ENCODE data around the gene NEFH.
A peak's percentile ranks its signal among the peaks of the same experiment; 100 is the strongest.
"Not testable (repeated sequence)": the region's sequence is repeated elsewhere in the genome, so short reads cannot be mapped to it uniquely, and the experiment has no call there.

The NEFH gene, protein sequence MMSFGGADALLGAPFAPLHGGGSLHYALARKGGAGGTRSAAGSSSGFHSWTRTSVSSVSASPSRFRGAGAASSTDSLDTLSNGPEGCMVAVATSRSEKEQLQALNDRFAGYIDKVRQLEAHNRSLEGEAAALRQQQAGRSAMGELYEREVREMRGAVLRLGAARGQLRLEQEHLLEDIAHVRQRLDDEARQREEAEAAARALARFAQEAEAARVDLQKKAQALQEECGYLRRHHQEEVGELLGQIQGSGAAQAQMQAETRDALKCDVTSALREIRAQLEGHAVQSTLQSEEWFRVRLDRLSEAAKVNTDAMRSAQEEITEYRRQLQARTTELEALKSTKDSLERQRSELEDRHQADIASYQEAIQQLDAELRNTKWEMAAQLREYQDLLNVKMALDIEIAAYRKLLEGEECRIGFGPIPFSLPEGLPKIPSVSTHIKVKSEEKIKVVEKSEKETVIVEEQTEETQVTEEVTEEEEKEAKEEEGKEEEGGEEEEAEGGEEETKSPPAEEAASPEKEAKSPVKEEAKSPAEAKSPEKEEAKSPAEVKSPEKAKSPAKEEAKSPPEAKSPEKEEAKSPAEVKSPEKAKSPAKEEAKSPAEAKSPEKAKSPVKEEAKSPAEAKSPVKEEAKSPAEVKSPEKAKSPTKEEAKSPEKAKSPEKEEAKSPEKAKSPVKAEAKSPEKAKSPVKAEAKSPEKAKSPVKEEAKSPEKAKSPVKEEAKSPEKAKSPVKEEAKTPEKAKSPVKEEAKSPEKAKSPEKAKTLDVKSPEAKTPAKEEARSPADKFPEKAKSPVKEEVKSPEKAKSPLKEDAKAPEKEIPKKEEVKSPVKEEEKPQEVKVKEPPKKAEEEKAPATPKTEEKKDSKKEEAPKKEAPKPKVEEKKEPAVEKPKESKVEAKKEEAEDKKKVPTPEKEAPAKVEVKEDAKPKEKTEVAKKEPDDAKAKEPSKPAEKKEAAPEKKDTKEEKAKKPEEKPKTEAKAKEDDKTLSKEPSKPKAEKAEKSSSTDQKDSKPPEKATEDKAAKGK

DNA sequence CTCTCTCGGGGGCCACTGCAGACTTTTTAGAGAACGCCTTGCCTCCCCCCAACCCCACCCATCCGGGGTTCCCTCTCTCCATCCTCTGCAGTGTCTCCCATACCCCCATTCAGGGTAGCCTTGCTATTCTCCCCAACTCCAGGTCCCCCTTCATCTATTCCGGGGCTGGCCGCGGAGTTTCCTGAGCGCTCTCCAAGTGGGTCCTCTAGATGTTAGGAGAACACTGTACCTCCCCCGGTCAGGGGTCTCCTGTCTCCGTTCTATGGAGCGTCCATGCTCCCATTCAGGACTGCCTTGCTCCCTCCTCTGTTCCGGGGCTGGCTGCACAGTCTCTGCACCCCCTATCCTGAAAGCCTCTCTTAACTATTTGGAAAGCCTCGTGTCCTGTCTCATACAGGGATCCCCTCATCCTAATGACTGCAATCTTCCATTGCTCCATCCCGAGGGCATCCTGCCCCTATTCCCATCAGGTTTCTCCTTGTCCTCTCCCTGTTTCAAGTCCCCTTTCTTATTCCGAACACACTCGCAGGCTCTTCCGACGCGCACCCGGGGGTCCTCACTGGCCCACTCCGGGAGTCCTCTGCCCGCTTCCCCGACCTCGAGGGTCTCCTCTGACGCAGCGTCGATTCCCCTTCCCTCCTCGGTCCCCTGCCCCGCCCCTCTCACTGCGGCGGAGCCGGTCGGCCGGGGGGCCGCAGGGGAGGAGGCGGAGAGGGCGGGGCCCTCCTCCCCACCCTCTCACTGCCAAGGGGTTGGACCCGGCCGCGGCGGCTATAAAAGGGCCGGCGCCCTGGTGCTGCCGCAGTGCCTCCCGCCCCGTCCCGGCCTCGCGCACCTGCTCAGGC, at the start of gene NEFH:
TSS of gene NEFH (plus strand) at position 802 of the 845 bp plus-strand sequence. CDS start 45 bp downstream, outside the sequence.
- H3K9ac ChIP-seq (ENCODE audit: low read length), result no peak within 1 kb of the TSS
- no peak within 1 kb of the TSS for H3K27ac ChIP-seq (ENCODE audit: low read depth, low read length)
- peaks cover 4% of the 10 kb centered on the region for H3K4me1 ChIP-seq (ENCODE audit: insufficient read depth, low read length)
- no peaks in the 10 kb centered on the region for H3K9me3 ChIP-seq (ENCODE audit: low read length)
- peak within 1 kb of the TSS; percentile 23 to 38 for H3K4me3 ChIP-seq (ENCODE audit: low read depth in 1 of 2, low read length in 2 of 2)
- H3K27me3 ChIP-seq (ENCODE audit: control insufficient read depth in 1 of 2, insufficient read depth in 2 of 2, low read length in 2 of 2), result peaks cover 34 to 58% of the 10 kb centered on the region in 2 donors
- H3K36me3 ChIP-seq (ENCODE audit: insufficient read depth, low read length), result no peaks in the 10 kb centered on the region

DNA sequence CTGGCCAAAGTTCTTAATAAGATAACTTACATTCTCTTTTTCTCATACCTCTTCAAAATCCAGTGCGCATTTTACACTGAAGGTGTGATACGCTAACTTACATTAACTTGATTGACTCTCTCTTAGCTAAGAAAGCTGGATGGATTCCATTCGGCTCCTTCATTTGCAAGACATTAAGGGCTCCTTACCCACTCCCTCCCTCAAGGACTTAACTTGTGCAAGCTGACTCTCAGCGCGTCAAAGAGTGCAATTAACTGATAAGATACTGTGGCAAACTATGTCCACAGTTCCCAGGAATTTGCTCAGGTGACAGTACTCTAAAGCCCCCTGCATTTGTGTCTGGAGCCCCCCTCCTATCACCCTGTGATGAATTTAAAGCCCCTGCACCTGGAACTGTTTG, 48.0 kb upstream of the NEFH start:
- Histone ChIP-seq H3K9ac (ENCODE audit: low read length) (no peak overlapping the region), H3K4me3 (ENCODE audit: low read depth in 1 of 2, low read length in 2 of 2) (no peak overlapping the region), H3K4me1 (ENCODE audit: insufficient read depth, low read length) (no peaks in the 10 kb centered on the region), H3K36me3 (ENCODE audit: insufficient read depth, low read length) (no peaks in the 10 kb centered on the region), H3K27ac (ENCODE audit: low read depth, low read length) (no peak overlapping the region), H3K27me3 (ENCODE audit: control insufficient read depth in 1 of 2, insufficient read depth in 2 of 2, low read length in 2 of 2) (no peaks in the 10 kb centered on the region), H3K9me3 (ENCODE audit: low read length) (no peaks in the 10 kb centered on the region)

DNA sequence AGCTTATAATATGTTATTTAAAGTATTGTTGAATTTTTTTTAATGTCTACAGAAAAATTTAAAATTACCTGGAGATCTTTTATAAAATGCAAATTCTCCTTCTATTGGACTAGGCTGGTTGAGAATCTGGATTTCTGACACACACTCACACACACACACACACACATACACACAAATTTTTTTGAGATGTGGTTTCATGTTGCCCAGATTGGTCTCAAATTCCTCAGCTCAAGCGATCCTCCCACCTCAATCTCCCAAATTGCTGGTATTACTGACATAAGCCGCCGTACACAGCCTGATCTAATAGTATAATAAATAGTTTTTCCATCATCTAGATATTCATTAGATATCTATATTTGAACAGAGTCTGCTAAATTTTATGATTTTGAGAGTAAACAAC, 46.2 kb upstream of the NEFH start:
- Histone ChIP-seq H3K4me3 (ENCODE audit: low read depth in 1 of 2, low read length in 2 of 2) (no peak overlapping the region), H3K27ac (ENCODE audit: low read depth, low read length) (no peak overlapping the region), H3K9me3 (ENCODE audit: low read length) (no peaks in the 10 kb centered on the region), H3K9ac (ENCODE audit: low read length) (no peak overlapping the region), H3K27me3 (ENCODE audit: control insufficient read depth in 1 of 2, insufficient read depth in 2 of 2, low read length in 2 of 2) (no peaks in the 10 kb centered on the region), H3K4me1 (ENCODE audit: insufficient read depth, low read length) (no peaks in the 10 kb centered on the region), H3K36me3 (ENCODE audit: insufficient read depth, low read length) (no peaks in the 10 kb centered on the region)

DNA sequence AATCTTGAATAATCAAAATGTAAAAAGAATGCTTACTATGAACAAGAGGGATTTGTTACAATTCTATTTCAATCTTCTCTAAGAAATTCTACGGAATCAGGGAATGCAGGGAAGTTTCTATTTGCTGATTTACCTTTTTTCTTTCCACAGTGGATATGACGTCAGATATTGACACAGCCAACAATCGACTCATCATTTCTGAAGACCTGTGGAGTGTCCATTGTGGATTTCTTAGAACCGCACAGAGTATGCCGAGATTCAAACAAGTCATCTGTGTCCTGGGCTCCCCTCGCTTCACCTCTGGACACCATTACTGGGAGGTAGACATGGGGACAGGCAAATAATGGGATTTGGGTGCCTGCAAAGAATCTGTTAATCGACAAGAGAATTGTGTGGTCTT, 45.7 kb upstream of the NEFH start:
- Histone ChIP-seq H3K4me3 (ENCODE audit: low read depth in 1 of 2, low read length in 2 of 2) (no peak overlapping the region), H3K4me1 (ENCODE audit: insufficient read depth, low read length) (no peaks in the 10 kb centered on the region), H3K27ac (ENCODE audit: low read depth, low read length) (no peak overlapping the region), H3K27me3 (ENCODE audit: control insufficient read depth in 1 of 2, insufficient read depth in 2 of 2, low read length in 2 of 2) (no peaks in the 10 kb centered on the region), H3K9ac (ENCODE audit: low read length) (no peak overlapping the region), H3K9me3 (ENCODE audit: low read length) (no peaks in the 10 kb centered on the region), H3K36me3 (ENCODE audit: insufficient read depth, low read length) (no peaks in the 10 kb centered on the region)

DNA sequence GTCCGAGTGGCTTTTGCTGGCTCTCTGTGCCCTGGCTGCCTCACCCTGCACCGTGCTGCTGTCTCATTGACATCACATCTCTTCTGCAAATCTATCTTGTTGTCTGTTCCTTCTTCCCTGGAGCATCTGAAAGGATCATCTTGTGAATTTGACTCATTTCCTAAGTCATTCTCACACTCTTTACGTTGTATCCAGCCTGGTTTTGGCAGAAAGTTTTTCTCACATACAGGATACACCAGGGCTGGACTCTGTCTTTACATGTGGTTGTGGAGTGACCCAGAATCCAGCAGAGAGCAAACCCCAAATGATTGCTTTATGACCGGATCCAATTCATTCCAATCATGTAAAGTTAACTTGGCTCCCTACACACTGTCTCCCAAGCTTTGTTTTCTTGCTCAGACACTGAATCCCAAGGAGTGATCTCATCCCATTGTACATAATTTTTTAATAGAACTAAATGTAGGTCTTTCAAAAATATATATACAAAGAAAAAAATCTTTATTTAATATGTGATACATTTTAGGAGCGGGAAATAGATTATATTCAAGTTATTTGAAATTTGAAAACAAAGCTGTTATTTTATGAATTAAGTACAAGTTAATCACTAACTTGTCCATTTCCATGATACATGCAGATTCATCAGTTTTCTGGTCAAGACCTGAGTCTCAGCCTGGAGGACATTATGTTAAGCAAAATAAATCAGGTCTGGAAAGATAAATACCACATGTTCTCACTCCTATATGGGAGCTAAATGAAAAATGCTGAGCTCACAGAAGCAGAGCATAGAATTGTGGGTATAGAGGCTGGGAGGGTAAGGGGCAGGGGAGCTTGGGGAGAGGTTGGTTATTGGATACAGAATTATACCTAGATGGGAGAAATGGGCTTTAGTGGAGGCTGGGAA, 44.5 kb upstream of the NEFH start:
- no peak overlapping the region for H3K27ac ChIP-seq (ENCODE audit: low read depth, low read length)
- no peak overlapping the region for H3K9ac ChIP-seq (ENCODE audit: low read length)
- H3K9me3 ChIP-seq (ENCODE audit: low read length), result no peaks in the 10 kb centered on the region
- no peaks in the 10 kb centered on the region for H3K4me1 ChIP-seq (ENCODE audit: insufficient read depth, low read length)
- H3K27me3 ChIP-seq (ENCODE audit: control insufficient read depth in 1 of 2, insufficient read depth in 2 of 2, low read length in 2 of 2), result no peaks in the 10 kb centered on the region
- H3K36me3 ChIP-seq (ENCODE audit: insufficient read depth, low read length), result no peaks in the 10 kb centered on the region
- H3K4me3 ChIP-seq (ENCODE audit: low read depth in 1 of 2, low read length in 2 of 2), result no peak overlapping the region

DNA sequence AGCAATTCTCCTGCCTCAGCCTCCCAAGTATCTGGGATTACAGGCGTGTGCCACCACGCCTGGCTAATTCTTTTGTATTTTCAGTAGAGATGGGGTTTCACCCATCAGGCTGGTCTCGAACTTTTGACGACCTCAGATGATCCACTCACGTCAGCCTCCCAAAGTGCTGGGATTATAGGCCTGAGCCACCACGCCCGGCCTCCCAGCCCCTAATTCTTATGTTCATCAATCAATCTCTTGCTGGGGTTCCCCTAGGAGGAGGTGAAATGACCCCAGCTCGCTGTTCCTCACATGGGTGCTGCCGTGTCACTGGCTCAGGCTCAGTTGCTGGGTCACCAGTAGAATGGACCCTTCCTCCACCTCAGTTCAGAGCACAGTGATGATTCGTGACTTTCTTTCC, 41.7 kb upstream of the NEFH start, which contains the start of gene RFPL1:
TSS of gene RFPL1 (plus strand) at position 301 of the 400 bp plus-strand sequence.
- not testable (repeated sequence) for H3K27ac ChIP-seq (ENCODE audit: low read depth, low read length); H3K9me3 ChIP-seq (ENCODE audit: low read length); H3K4me3 ChIP-seq (ENCODE audit: low read depth in 1 of 2, low read length in 2 of 2); H3K4me1 ChIP-seq (ENCODE audit: insufficient read depth, low read length); H3K36me3 ChIP-seq (ENCODE audit: insufficient read depth, low read length); H3K9ac ChIP-seq (ENCODE audit: low read length); H3K27me3 ChIP-seq (ENCODE audit: control insufficient read depth in 1 of 2, insufficient read depth in 2 of 2, low read length in 2 of 2)

DNA sequence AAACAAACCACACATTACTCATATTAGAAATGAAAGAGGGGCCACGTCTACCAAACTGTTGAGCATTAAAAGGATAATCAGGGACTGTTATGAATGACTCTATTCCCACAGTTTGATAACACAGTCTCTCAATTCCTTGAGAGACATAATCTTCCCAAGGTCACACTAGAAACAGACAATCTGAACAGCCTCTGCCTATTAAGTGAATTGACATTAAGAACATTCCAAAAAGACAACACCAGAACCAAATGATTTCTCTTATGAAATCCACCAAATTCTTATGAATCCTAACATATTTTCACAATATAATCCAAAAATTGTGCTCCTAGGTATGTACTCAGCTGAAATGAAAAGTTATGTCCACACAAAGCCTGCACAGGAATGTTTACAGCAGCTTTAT, 37.0 kb upstream of the NEFH start:
- Histone ChIP-seq H3K27ac (ENCODE audit: low read depth, low read length) (no peak overlapping the region), H3K4me1 (ENCODE audit: insufficient read depth, low read length) (no peaks in the 10 kb centered on the region), H3K27me3 (ENCODE audit: control insufficient read depth in 1 of 2, insufficient read depth in 2 of 2, low read length in 2 of 2) (no peaks in the 10 kb centered on the region), H3K36me3 (ENCODE audit: insufficient read depth, low read length) (no peaks in the 10 kb centered on the region), H3K9me3 (ENCODE audit: low read length) (no peaks in the 10 kb centered on the region), H3K4me3 (ENCODE audit: low read depth in 1 of 2, low read length in 2 of 2) (no peak overlapping the region), H3K9ac (ENCODE audit: low read length) (no peak overlapping the region)

DNA sequence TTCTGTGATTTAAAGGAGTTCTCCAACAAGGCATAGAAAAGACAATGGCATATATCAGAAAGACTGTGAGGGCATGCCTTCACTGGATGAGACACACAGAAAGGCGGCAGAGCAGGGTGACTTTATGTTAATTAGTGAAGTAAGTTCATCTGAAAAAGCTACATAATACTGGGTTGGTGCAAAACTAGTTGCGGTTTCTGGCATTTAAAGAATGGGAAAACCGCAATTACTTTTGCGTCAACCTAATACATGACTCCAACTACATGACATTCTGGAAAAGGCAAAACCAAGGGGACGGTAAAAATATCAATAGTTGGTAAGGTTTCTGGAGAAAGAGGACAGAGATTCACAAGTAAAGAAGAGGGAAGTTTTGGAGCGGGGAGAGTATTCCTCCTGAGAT, 36.6 kb upstream of the NEFH start:
- no peaks in the 10 kb centered on the region for H3K27me3 ChIP-seq (ENCODE audit: control insufficient read depth in 1 of 2, insufficient read depth in 2 of 2, low read length in 2 of 2)
- H3K36me3 ChIP-seq (ENCODE audit: insufficient read depth, low read length), result no peaks in the 10 kb centered on the region
- no peak overlapping the region for H3K4me3 ChIP-seq (ENCODE audit: low read depth in 1 of 2, low read length in 2 of 2)
- no peak overlapping the region for H3K27ac ChIP-seq (ENCODE audit: low read depth, low read length)
- H3K9ac ChIP-seq (ENCODE audit: low read length), result no peak overlapping the region
- H3K9me3 ChIP-seq (ENCODE audit: low read length), result no peaks in the 10 kb centered on the region
- no peaks in the 10 kb centered on the region for H3K4me1 ChIP-seq (ENCODE audit: insufficient read depth, low read length)

DNA sequence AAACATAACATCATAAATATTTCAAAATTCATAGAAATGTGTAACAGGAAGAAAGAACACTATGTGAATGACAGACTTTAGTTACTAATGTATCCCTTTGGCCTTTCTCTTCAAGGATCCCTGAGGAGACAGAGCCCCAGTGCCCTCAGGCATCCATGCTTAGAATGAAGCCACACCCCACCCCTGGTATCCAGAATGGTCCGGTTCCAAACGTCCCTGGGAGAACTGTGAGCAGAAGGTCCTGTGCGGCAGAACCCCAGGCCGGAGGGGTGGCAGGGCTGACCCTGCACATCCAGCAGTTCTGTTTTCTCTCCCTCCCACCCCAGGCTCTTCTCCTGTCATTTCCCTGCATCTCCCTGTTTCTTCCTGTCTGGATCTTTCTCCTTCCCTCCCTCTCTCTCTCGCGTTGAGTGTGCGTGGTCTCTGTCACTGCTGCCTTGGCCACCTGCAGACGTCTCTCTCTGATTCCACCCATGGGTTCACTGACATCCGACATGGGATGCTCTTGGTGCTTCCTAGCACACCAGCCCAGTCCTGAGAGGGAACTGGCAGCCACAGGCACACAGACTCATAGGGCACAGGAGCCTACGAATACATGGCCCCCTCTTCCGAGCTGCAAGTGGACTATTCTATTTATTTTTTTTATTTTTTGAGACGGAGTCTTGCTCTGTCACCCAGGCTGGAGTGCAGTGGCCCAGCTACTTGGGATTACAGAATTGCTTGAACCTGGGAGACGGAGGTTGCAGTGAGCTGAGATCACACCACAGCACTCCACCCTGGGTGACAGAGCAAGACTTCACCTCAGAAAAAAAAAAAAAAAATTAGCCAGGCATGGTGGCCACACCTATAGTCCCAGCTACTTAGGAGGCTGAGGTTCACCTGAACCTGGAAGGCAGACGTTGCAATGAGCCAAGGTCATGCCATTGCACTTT, 35.9 kb upstream of the NEFH start:
- H3K27me3 ChIP-seq (ENCODE audit: control insufficient read depth in 1 of 2, insufficient read depth in 2 of 2, low read length in 2 of 2), result no peaks in the 10 kb centered on the region
- no peak overlapping the region for H3K4me3 ChIP-seq (ENCODE audit: low read depth in 1 of 2, low read length in 2 of 2)
- H3K9me3 ChIP-seq (ENCODE audit: low read length), result no peaks in the 10 kb centered on the region
- H3K27ac ChIP-seq (ENCODE audit: low read depth, low read length), result no peak overlapping the region
- H3K36me3 ChIP-seq (ENCODE audit: insufficient read depth, low read length), result no peaks in the 10 kb centered on the region
- no peak overlapping the region for H3K9ac ChIP-seq (ENCODE audit: low read length)
- no peaks in the 10 kb centered on the region for H3K4me1 ChIP-seq (ENCODE audit: insufficient read depth, low read length)
